ENCODE measurements around the gene MCTP1. TPM values are rescaled to one million over a fixed set of nuclear protein-coding genes. Genes with fewer than 3 reads are reported as not detected.
A peak's percentile ranks its signal among the peaks of the same experiment; 100 is the strongest.

The MCTP1 gene
- total and polyA plus RNA-seq, 2 experiments from 2014 or later = 0.23 TPM; not detected in 1

DNA sequence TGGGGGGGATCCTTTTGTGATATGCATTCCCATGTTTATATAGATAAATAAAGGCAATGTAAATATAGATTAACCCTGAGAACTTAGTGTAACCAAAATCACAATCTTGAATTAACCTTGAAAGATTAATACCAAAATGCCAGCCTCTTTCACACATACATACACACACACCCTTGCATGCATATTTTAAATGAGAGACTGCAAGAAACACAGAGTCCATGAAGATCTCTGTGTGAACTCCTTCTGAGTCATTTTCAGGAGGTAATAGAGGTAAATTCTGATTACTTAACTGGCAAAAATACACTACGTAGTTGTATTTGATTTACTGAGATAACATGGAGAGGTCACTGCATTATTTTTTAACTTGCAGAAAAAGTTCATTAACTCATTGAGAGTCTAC lies 548.4 kb downstream of the MCTP1 start:
- H3K36me3 ChIP-seq (ENCODE audit: low read depth) = no peaks in the 10 kb centered on the region
- no peak overlapping the region for H2AFZ ChIP-seq
- H3K27ac ChIP-seq = no peak overlapping the region
- no peak overlapping the region for H3K4me3 ChIP-seq
- H3K9me3 ChIP-seq (ENCODE audit: low read depth) = no peaks in the 10 kb centered on the region
- H3K4me2 ChIP-seq (ENCODE audit: unreplicated experiment) = no peak overlapping the region
- in situ Hi-C loops (cut with MboI) = no loop called here
- WGBS, 2 experiments (ENCODE audit: low coverage in 1 of 2, low lambda C conversion rate in 2 of 2, missing lambda C conversion rate in 2 of 2) = 82 to 94% methylated on average over 1 of the region's 1 CpG
- H3K9ac ChIP-seq = no peak overlapping the region
- H3K79me2 ChIP-seq (ENCODE audit: insufficient read depth) = no peaks in the 10 kb centered on the region
- H3K9me2 ChIP-seq (ENCODE audit: insufficient read depth) = no peaks in the 10 kb centered on the region
- no peaks in the 10 kb centered on the region for H3K4me1 ChIP-seq (ENCODE audit: insufficient read depth)
- no peaks in the 10 kb centered on the region for H3F3A ChIP-seq (ENCODE audit: insufficient read depth)
- H3K27me3 ChIP-seq (replicated peaks; ENCODE audit: insufficient read depth) = no peaks in the 10 kb centered on the region
- H4K20me1 ChIP-seq (ENCODE audit: insufficient read depth) = no peaks in the 10 kb centered on the region
- no peak for DNase-seq
- TF ChIP-seq EZH2 (IDR thresholded peaks at IDR 0.05; ENCODE audit: insufficient read depth, poor library complexity, severe bottlenecking) (no peak), EZH2phosphoT487 (IDR thresholded peaks at IDR 0.05; ENCODE audit: insufficient read depth, low read depth) (no peak)

DNA sequence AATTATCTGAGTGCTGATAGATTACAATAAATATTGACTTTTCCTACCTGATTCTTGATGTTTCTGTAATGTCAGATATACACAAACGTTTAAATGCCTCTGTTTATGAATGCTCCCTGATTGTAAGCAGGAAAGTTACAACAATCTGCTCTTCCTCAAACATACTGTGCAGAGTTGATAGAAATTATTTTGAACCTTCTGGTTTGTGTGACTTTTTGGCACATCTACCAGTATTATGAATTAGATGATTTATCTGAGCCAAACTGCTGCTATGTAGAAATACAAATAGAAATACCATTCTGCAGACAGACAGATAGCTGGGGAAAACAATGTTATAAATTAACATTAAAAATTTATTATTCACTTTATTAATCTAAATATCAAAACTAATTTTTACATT lies 553.4 kb downstream of the MCTP1 start:
- Histone ChIP-seq H3K79me2 (ENCODE audit: insufficient read depth) (no peaks in the 10 kb centered on the region), H4K20me1 (ENCODE audit: insufficient read depth) (no peaks in the 10 kb centered on the region), H3K4me3 (no peak overlapping the region), H3K9ac (no peak overlapping the region), H3K27me3 (replicated peaks; ENCODE audit: insufficient read depth) (no peaks in the 10 kb centered on the region), H3K36me3 (ENCODE audit: low read depth) (no peaks in the 10 kb centered on the region), H3K4me1 (ENCODE audit: insufficient read depth) (no peaks in the 10 kb centered on the region), H3K9me2 (ENCODE audit: insufficient read depth) (no peaks in the 10 kb centered on the region), H3F3A (ENCODE audit: insufficient read depth) (no peaks in the 10 kb centered on the region), H3K4me2 (ENCODE audit: unreplicated experiment) (no peak overlapping the region), H3K9me3 (ENCODE audit: low read depth) (no peaks in the 10 kb centered on the region), H3K27ac (no peak overlapping the region), H2AFZ (0 out of 2 replicates have a peak overlapping the region, but pooled peaks have one; percentile 35)
- in situ Hi-C loops (cut with MboI) = no loop called here
- no peak for DNase-seq
- no peak for TF ChIP-seq EZH2 (IDR thresholded peaks at IDR 0.05; ENCODE audit: insufficient read depth, poor library complexity, severe bottlenecking)
- no peak for TF ChIP-seq EZH2phosphoT487 (IDR thresholded peaks at IDR 0.05; ENCODE audit: insufficient read depth, low read depth)
- 39 to 51% methylated on average over 1 of the region's 1 CpG for WGBS, 2 experiments (ENCODE audit: low coverage in 1 of 2, low lambda C conversion rate in 2 of 2, missing lambda C conversion rate in 2 of 2)

- Histone ChIP-seq H3K27ac (no peak overlapping the region), H2AFZ (no peak overlapping the region), H3K36me3 (ENCODE audit: low read depth) (no peaks in the 10 kb centered on the region), H3K27me3 (replicated peaks; ENCODE audit: insufficient read depth) (no peaks in the 10 kb centered on the region), H3K9ac (no peak overlapping the region), H3K9me3 (ENCODE audit: low read depth) (no peaks in the 10 kb centered on the region), H4K20me1 (ENCODE audit: insufficient read depth) (no peaks in the 10 kb centered on the region), H3K4me1 (ENCODE audit: insufficient read depth) (no peaks in the 10 kb centered on the region), H3K4me2 (ENCODE audit: unreplicated experiment) (no peak overlapping the region), H3K4me3 (no peak overlapping the region), H3K9me2 (ENCODE audit: insufficient read depth) (no peaks in the 10 kb centered on the region), H3F3A (ENCODE audit: insufficient read depth) (no peaks in the 10 kb centered on the region), H3K79me2 (ENCODE audit: insufficient read depth) (no peaks in the 10 kb centered on the region)
- 82 to 87% methylated on average over 1 of the region's 1 CpG for WGBS, 2 experiments (ENCODE audit: low coverage in 1 of 2, low lambda C conversion rate in 2 of 2, missing lambda C conversion rate in 2 of 2)
- in situ Hi-C loops (cut with MboI) = no loop called here
- DNase-seq = no peak
- TF ChIP-seq EZH2 (IDR thresholded peaks at IDR 0.05; ENCODE audit: insufficient read depth, poor library complexity, severe bottlenecking) = no peak
- TF ChIP-seq EZH2phosphoT487 (IDR thresholded peaks at IDR 0.05; ENCODE audit: insufficient read depth, low read depth) = no peak
These were observed 559.8 kb downstream of the MCTP1 start for GRCh38 chr5:94725142-94725541.

DNA sequence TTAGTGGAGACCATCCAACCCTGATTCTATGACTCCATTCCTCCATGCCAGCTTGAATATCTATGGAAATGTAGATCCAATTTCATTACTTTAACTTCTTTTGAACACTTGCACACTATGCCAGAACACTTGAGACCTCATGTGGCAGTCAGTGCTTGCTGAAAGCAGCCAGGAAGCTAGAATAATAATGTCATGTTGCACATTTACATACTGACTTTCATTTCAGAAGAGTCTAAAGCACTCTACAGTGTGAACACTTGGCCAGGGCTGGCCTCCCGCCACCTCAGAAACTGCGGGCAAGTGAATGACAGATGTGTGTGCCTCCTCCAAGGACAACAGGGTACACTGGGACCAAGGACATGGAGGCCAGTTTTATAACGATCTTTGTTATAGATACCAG lies 569.1 kb downstream of the MCTP1 start:
- no peak overlapping the region for H2AFZ ChIP-seq
- no peaks in the 10 kb centered on the region for H3K4me1 ChIP-seq (ENCODE audit: insufficient read depth)
- in situ Hi-C loops (cut with MboI) = no loop called here
- H3K79me2 ChIP-seq (ENCODE audit: insufficient read depth) = no peaks in the 10 kb centered on the region
- H3K27me3 ChIP-seq (replicated peaks; ENCODE audit: insufficient read depth) = no peaks in the 10 kb centered on the region
- H3K36me3 ChIP-seq (ENCODE audit: low read depth) = no peaks in the 10 kb centered on the region
- no peak for TF ChIP-seq EZH2phosphoT487 (IDR thresholded peaks at IDR 0.05; ENCODE audit: insufficient read depth, low read depth)
- no peak for TF ChIP-seq EZH2 (IDR thresholded peaks at IDR 0.05; ENCODE audit: insufficient read depth, poor library complexity, severe bottlenecking)
- H3K9me3 ChIP-seq (ENCODE audit: low read depth) = no peaks in the 10 kb centered on the region
- no peak overlapping the region for H3K4me2 ChIP-seq (ENCODE audit: unreplicated experiment)
- no peaks in the 10 kb centered on the region for H3K9me2 ChIP-seq (ENCODE audit: insufficient read depth)
- no peak for DNase-seq
- H3F3A ChIP-seq (ENCODE audit: insufficient read depth) = no peaks in the 10 kb centered on the region
- WGBS, 2 experiments (ENCODE audit: low coverage in 1 of 2, low lambda C conversion rate in 2 of 2, missing lambda C conversion rate in 2 of 2) = 98 to 99% methylated on average over 3 of the region's 3 CpGs
- H3K9ac ChIP-seq = no peak overlapping the region
- no peaks in the 10 kb centered on the region for H4K20me1 ChIP-seq (ENCODE audit: insufficient read depth)
- no peak overlapping the region for H3K4me3 ChIP-seq
- no peak overlapping the region for H3K27ac ChIP-seq

- H3K9me3 ChIP-seq (ENCODE audit: low read depth) = no peaks in the 10 kb centered on the region
- no peaks in the 10 kb centered on the region for H3K27me3 ChIP-seq (replicated peaks; ENCODE audit: insufficient read depth)
- no peak overlapping the region for H3K9ac ChIP-seq
- TF ChIP-seq EZH2 (IDR thresholded peaks at IDR 0.05; ENCODE audit: insufficient read depth, poor library complexity, severe bottlenecking) = no peak
- TF ChIP-seq EZH2phosphoT487 (IDR thresholded peaks at IDR 0.05; ENCODE audit: insufficient read depth, low read depth) = no peak
- H3K4me3 ChIP-seq = no peak overlapping the region
- H3K4me1 ChIP-seq (ENCODE audit: insufficient read depth) = no peaks in the 10 kb centered on the region
- no peaks in the 10 kb centered on the region for H3F3A ChIP-seq (ENCODE audit: insufficient read depth)
- H3K4me2 ChIP-seq (ENCODE audit: unreplicated experiment) = no peak overlapping the region
- no peaks in the 10 kb centered on the region for H3K36me3 ChIP-seq (ENCODE audit: low read depth)
- H2AFZ ChIP-seq = no peak overlapping the region
- no peaks in the 10 kb centered on the region for H4K20me1 ChIP-seq (ENCODE audit: insufficient read depth)
- in situ Hi-C loops (cut with MboI) = no loop called here
- H3K9me2 ChIP-seq (ENCODE audit: insufficient read depth) = no peaks in the 10 kb centered on the region
- no peak overlapping the region for H3K27ac ChIP-seq
- no peaks in the 10 kb centered on the region for H3K79me2 ChIP-seq (ENCODE audit: insufficient read depth)
- DNase-seq = no peak
These were observed 573.1 kb downstream of the MCTP1 start for GRCh38 chr5:94711785-94712184.

Data from GM23248 (cell line).